K562 (cell line): Measurements from ENCODE around the gene ZNF544. TPM values are rescaled to one million over a fixed set of nuclear protein-coding genes. Genes with fewer than 3 reads are reported as not detected.

Experiments
- CBX3 ChIP-seq, 2 experiments: IDR thresholded peaks; 1 replicate in 1 of 2; 2 replicates in 1 of 2; pipeline ENCODE4 v1.6.1; 2012; ENCODE audit warnings: inconsistent platforms in 2 of 2, low read length in 2 of 2, borderline replicate concordance in 1 of 2, control low read depth in 1 of 2
- MCM5 ChIP-seq: fragments of 450-650 bp; IDR thresholded peaks from 2 replicates; pipeline ENCODE4 v1.6.1; 2016; ENCODE audit warnings: low read depth
- NFXL1 ChIP-seq: fragments of 450-650 bp; formaldehyde crosslinking; IDR thresholded peaks from 2 replicates; pipeline ENCODE4 v1.4.0; 2021; ENCODE audit warnings: mild to moderate bottlenecking
- POLR2AphosphoS2 ChIP-seq: IDR thresholded peaks from 2 replicates; pipeline ENCODE4 v1.6.1; 2012; ENCODE audit warnings: low read length, improper control_type of control experiment
- PTBP1 ChIP-seq: fragments of 200-400 bp; formaldehyde crosslinking; IDR thresholded peaks from 2 replicates; pipeline ENCODE4 v1.6.1; 2017; ENCODE audit warnings: low read depth, low read length
- PURB ChIP-seq: sonication (generic); formaldehyde crosslinking; IDR thresholded peaks from 2 replicates; pipeline ENCODE4 v1.9.0; 2021; ENCODE audit warnings: low read depth, mild to moderate bottlenecking, missing genetic modification reagents
- RAD51 ChIP-seq: fragments of 450-650 bp; IDR thresholded peaks from 2 replicates; pipeline ENCODE4 v1.7.1; 2016; ENCODE audit warnings: low read depth, mild to moderate bottlenecking, borderline replicate concordance
- RB1 ChIP-seq: fragments of 450-650 bp; IDR thresholded peaks from 2 replicates; pipeline ENCODE4 v1.6.1; 2017; ENCODE audit warnings: low read depth, mild to moderate bottlenecking
- RBBP5 ChIP-seq: fragments of 200-600 bp; sonication (generic); IDR thresholded peaks from 2 replicates; pipeline ENCODE4 v1.6.1; 2012; ENCODE audit warnings: borderline replicate concordance, mild to moderate bottlenecking, low read length, control low read depth, inconsistent platforms; ENCODE audit not compliant: insufficient read depth, poor library complexity, severe bottlenecking
- SAP30 ChIP-seq: fragments of 200-600 bp; sonication (generic); IDR thresholded peaks from 2 replicates; pipeline ENCODE4 v1.6.1; 2012; ENCODE audit warnings: borderline replicate concordance, low read depth, mild to moderate bottlenecking, moderate library complexity, low read length, control low read depth, inconsistent platforms; ENCODE audit not compliant: insufficient read depth, poor library complexity, severe bottlenecking
- TEAD4 ChIP-seq, 2 experiments: sonication (generic) in 1 of 2; formaldehyde crosslinking in 1 of 2; IDR thresholded peaks; 2 replicates each; pipeline versions ENCODE4 v1.6.1 to v1.8.0; 2012 to 2022; ENCODE audit warnings: borderline replicate concordance in 1 of 2, inconsistent platforms in 1 of 2, low read length in 1 of 2, mild to moderate bottlenecking in 1 of 2, missing genetic modification reagents in 1 of 2
- ZKSCAN3 ChIP-seq: fragments of 250-450 bp; sonication (Bioruptor Pico); IDR thresholded peaks from 2 replicates; pipeline ENCODE4 v1.4.0; 2020
- ZNF174 ChIP-seq: fragments of 250-450 bp; sonication (Bioruptor Pico); IDR thresholded peaks from 2 replicates; pipeline ENCODE4 v1.4.0; 2020; ENCODE audit warnings: mild to moderate bottlenecking
- ZNF507 ChIP-seq: conservative IDR thresholded peaks from 2 replicates; pipeline ENCODE4 v1.6.1; 2017; ENCODE audit warnings: missing genetic modification characterization, missing compliant biosample characterization
- ZNF583 ChIP-seq: fragments of 250-450 bp; sonication (Bioruptor Pico); IDR thresholded peaks from 2 replicates; pipeline ENCODE4 v1.4.0; 2020
- ZNF586 ChIP-seq: fragments of 450-650 bp; formaldehyde crosslinking; conservative IDR thresholded peaks from 2 replicates; pipeline ENCODE4 v1.4.0; 2020; ENCODE audit warnings: mild to moderate bottlenecking, moderate library complexity
- polyA plus RNA-seq, 8 experiments: library from polyadenylated mRNA; depleted of rRNA in 4 of 8; stranded (reverse) in 5 of 8; unstranded in 3 of 8; fragments of >200 nt; fragmentation: Nextera tagmentation in 2 of 8; fragmentation: Illumina TruSeq in 1 of 8; extraction: Ambion mirVana in 2 of 8; extraction: Trizol in 1 of 8; gene quantifications; 2 replicates each; pipeline versions ENCODE4 v1.2.1 to v1.2.3, GENCODE V29; 2011 to 2014; ENCODE audit warnings: inconsistent platforms in 1 of 8, missing spikeins in 1 of 8
- total RNA-seq, 7 experiments: library from RNA; depleted of rRNA in 6 of 7; stranded (reverse); fragments of >200 nt in 6 of 7; fragmentation: Illumina TruSeq in 2 of 7; extraction: Trizol in 2 of 7; gene quantifications; 2 replicates each; pipeline versions ENCODE4 v1.2.1 to v1.2.3, GENCODE V29; 2011 to 2021; ENCODE audit warnings: low replicate concordance in 1 of 7
- TF ChIP-seq, protein P1 (sequence below): fragments of 450-650 bp; IDR thresholded peaks from 2 replicates; pipeline ENCODE4 v1.6.1; 2018; ENCODE audit warnings: mild to moderate bottlenecking, low read depth; ENCODE audit not compliant: partially characterized antibody
- TF ChIP-seq, protein P2 (sequence below): fragments of 250-450 bp; sonication (Bioruptor Pico); IDR thresholded peaks from 2 replicates; pipeline ENCODE4 v1.5.0; 2020; ENCODE audit warnings: mild to moderate bottlenecking
- TF ChIP-seq, protein P3 (sequence below): fragments of 250-450 bp; sonication (Bioruptor Pico); IDR thresholded peaks from 2 replicates; pipeline ENCODE4 v1.4.0; 2020; ENCODE audit warnings: borderline replicate concordance
- TF ChIP-seq, protein P4 (sequence below): fragments of 250-450 bp; sonication (Bioruptor Pico); IDR thresholded peaks from 2 replicates; pipeline ENCODE4 v1.4.0; 2020; ENCODE audit warnings: mild to moderate bottlenecking

ZNF544 gene
- total and polyA plus RNA-seq, 9 of the 15 experiments (the other 6 are each of a cell fraction or from before 2014, with no cell fraction given): 23.6 to 59.0 (median 41.4) TPM

DNA sequence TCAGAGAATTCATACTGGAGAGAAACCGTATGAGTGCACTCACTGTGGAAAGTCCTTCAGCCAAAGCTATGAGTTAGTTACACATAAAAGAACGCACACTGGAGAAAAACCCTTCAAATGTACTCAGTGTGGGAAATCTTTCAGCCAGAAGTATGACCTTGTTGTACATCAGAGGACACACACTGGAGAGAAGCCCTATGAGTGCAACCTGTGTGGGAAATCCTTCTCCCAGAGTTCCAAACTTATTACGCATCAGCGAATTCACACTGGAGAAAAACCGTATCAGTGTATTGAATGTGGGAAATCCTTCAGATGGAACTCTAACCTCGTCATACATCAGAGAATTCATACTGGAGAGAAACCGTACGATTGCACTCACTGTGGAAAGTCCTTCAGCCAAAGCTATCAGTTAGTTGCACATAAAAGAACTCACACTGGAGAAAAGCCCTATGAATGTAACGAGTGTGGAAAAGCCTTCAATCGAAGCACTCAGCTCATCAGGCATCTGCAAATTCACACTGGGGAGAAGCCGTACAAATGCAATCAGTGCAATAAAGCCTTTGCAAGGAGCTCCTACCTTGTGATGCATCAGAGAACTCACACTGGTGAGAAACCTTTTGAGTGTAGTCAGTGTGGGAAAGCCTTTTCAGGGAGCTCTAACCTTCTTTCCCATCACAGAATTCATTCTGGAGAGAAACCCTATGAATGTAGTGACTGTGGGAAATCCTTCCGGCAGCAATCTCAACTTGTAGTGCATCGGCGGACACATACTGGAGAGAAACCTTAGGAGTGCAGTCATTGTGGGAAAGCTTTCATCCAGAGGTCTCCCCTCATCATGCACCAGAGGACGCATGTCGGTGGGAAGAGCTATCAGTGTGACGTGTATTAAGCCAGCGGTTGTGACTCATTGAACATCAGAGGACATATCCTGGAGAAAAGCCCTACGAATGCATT, 33.5 kb downstream of the ZNF544 start (continued):
- TF ChIP-seq NFXL1 (CRISPR knock-in tag) (no peak), RAD51 (no peak), ZKSCAN3 (no peak), ZNF174 (CRISPR knock-in tag) (no peak), CBX3 (IDR thresholded peaks at IDR 0.05; ENCODE audit: borderline replicate concordance in 1 of 2, low read length in 2 of 2) (peak in 1 of 2 experiments; percentile 94; a peak in 2 of 3 replicates), SAP30 (no peak), ZNF583 (CRISPR knock-in tag) (no peak), RBBP5 (no peak), ZNF586 (no peak), RB1 (no peak), MCM5 (no peak), POLR2AphosphoS2 (no peak), PTBP1 (no peak), TEAD4 (IDR thresholded peaks at IDR 0.05; ENCODE audit: low read length) (no peak), TEAD4 (CRISPR knock-in tag; IDR thresholded peaks at IDR 0.05; ENCODE audit: borderline replicate concordance) (no peak), ZNF507 (tag) (no peak; the same call in 1 of the 2 replicates), PURB (CRISPR knock-in tag) (no peak)
- TF ChIP-seq, protein P1, sequence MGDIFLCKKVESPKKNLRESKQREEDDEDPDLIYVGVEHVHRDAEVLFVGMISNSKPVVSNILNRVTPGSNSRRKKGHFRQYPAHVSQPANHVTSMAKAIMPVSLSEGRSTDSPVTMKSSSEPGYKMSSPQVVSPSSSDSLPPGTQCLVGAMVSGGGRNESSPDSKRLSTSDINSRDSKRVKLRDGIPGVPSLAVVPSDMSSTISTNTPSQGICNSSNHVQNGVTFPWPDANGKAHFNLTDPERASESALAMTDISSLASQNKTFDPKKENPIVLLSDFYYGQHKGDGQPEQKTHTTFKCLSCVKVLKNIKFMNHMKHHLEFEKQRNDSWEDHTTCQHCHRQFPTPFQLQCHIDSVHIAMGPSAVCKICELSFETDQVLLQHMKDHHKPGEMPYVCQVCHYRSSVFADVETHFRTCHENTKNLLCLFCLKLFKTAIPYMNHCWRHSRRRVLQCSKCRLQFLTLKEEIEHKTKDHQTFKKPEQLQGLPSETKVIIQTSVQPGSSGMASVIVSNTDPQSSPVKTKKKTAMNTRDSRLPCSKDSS: peak; percentile 76
- TF ChIP-seq, protein P2, sequence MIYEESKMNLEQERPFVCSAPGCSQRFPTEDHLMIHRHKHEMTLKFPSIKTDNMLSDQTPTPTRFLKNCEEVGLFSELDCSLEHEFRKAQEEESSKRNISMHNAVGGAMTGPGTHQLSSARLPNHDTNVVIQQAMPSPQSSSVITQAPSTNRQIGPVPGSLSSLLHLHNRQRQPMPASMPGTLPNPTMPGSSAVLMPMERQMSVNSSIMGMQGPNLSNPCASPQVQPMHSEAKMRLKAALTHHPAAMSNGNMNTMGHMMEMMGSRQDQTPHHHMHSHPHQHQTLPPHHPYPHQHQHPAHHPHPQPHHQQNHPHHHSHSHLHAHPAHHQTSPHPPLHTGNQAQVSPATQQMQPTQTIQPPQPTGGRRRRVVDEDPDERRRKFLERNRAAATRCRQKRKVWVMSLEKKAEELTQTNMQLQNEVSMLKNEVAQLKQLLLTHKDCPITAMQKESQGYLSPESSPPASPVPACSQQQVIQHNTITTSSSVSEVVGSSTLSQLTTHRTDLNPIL (CRISPR knock-in tag): no peak
- TF ChIP-seq, protein P3, sequence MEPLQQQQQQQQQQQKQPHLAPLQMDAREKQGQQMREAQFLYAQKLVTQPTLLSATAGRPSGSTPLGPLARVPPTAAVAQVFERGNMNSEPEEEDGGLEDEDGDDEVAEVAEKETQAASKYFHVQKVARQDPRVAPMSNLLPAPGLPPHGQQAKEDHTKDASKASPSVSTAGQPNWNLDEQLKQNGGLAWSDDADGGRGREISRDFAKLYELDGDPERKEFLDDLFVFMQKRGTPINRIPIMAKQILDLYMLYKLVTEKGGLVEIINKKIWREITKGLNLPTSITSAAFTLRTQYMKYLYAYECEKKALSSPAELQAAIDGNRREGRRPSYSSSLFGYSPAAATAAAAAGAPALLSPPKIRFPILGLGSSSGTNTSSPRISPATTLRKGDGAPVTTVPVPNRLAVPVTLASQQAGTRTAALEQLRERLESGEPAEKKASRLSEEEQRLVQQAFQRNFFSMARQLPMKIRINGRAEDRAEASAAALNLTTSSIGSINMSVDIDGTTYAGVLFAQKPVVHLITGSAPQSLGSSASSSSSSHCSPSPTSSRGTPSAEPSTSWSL (CRISPR knock-in tag): no peak
- TF ChIP-seq, protein P4, sequence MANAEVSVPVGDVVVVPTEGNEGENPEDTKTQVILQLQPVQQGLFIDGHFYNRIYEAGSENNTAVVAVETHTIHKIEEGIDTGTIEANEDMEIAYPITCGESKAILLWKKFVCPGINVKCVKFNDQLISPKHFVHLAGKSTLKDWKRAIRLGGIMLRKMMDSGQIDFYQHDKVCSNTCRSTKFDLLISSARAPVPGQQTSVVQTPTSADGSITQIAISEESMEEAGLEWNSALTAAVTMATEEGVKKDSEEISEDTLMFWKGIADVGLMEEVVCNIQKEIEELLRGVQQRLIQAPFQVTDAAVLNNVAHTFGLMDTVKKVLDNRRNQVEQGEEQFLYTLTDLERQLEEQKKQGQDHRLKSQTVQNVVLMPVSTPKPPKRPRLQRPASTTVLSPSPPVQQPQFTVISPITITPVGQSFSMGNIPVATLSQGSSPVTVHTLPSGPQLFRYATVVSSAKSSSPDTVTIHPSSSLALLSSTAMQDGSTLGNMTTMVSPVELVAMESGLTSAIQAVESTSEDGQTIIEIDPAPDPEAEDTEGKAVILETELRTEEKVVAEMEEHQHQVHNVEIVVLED: no peak
